GM23338 (cell line): ENCODE data around the gene XRRA1. TPM values are rescaled to one million over a fixed set of nuclear protein-coding genes. Genes with fewer than 3 reads are reported as not detected.

Source experiments
- ATAC-seq: fragments of 200-7000 bp; cut with Tn5 transposase; 3 replicates; pipeline ENCODE4 v1.9.1; 2020
- DNase-seq: peaks from one replicate; pipeline ENCODE4 v3.0.0-alpha.2; 2015; ENCODE audit warnings: low spot score
- H2AFZ ChIP-seq: fragments of 200-600 bp; sonication (generic); 2 replicates; pipeline ENCODE4 v1.8.0; 2016; ENCODE audit warnings: antibody characterized with exemption, mild to moderate bottlenecking, moderate library complexity
- H3F3A ChIP-seq: fragments of 200-600 bp; sonication (generic); replicated peaks from 2 replicates; pipeline ENCODE4 v1.8.0; 2017; ENCODE audit warnings: antibody characterized with exemption, mixed run types, low read depth
- H3K27ac ChIP-seq: fragments of 200-600 bp; sonication (generic); 2 replicates; pipeline ENCODE4 v1.6.1; 2016; ENCODE audit warnings: low read depth
- H3K27me3 ChIP-seq: fragments of 200-600 bp; sonication (generic); 2 replicates; pipeline ENCODE4 v1.8.0; 2016; ENCODE audit warnings: mild to moderate bottlenecking, mixed run types, moderate library complexity; ENCODE audit not compliant: insufficient read depth
- H3K36me3 ChIP-seq: fragments of 200-600 bp; sonication (generic); 2 replicates; pipeline ENCODE4 v1.8.0; 2016; ENCODE audit warnings: mild to moderate bottlenecking; ENCODE audit not compliant: insufficient read depth
- H3K4me1 ChIP-seq: fragments of 200-600 bp; sonication (generic); 2 replicates; pipeline ENCODE4 v1.8.0; 2016; ENCODE audit warnings: mild to moderate bottlenecking, moderate library complexity; ENCODE audit not compliant: insufficient read depth
- H3K4me2 ChIP-seq: fragments of 200-600 bp; sonication (generic); 2 replicates; pipeline ENCODE4 v1.7.1; 2017; ENCODE audit warnings: mixed run types
- H3K4me3 ChIP-seq: fragments of 200-600 bp; sonication (generic); 2 replicates; pipeline ENCODE4 v1.6.1; 2016; ENCODE audit warnings: mixed run types
- H3K79me2 ChIP-seq: fragments of 200-600 bp; sonication (generic); replicated peaks from 2 replicates; pipeline ENCODE4 v1.8.0; 2017; ENCODE audit warnings: mild to moderate bottlenecking; ENCODE audit not compliant: insufficient read depth
- H3K9me2 ChIP-seq: fragments of 200-600 bp; sonication (generic); 2 replicates; pipeline ENCODE4 v1.8.0; 2017; ENCODE audit not compliant: insufficient read depth
- H4K20me1 ChIP-seq: fragments of 200-600 bp; sonication (generic); replicated peaks from 2 replicates; pipeline ENCODE4 v1.8.0; 2017; ENCODE audit warnings: mild to moderate bottlenecking; ENCODE audit not compliant: insufficient read depth
- H3K27ac Mint-ChIP-seq: 2 replicates; pipeline ENCODE4 v1.8.0; 2020; ENCODE audit warnings: inconsistent platforms, mild to moderate bottlenecking, moderate library complexity, mixed read lengths
- H3K27me3 Mint-ChIP-seq: 3 replicates; pipeline ENCODE4 v1.8.0; 2022; ENCODE audit warnings: low read depth, mild to moderate bottlenecking, moderate library complexity, mixed read lengths, inconsistent platforms; ENCODE audit not compliant: insufficient read depth, poor library complexity
- H3K36me3 Mint-ChIP-seq: 3 replicates; pipeline ENCODE4 v1.8.0; 2021; ENCODE audit warnings: low read depth, mild to moderate bottlenecking, inconsistent platforms, moderate library complexity, mixed read lengths
- H3K4me1 Mint-ChIP-seq: 3 replicates; pipeline ENCODE4 v1.8.0; 2020; ENCODE audit warnings: mild to moderate bottlenecking, inconsistent platforms, mixed read lengths
- H3K4me3 Mint-ChIP-seq: 3 replicates; pipeline ENCODE4 v1.8.0; 2021; ENCODE audit warnings: moderate library complexity, mild to moderate bottlenecking, inconsistent platforms, mixed read lengths
- H3K9me3 Mint-ChIP-seq: 3 replicates; pipeline ENCODE4 v1.8.0; 2020; ENCODE audit warnings: moderate library complexity, mild to moderate bottlenecking, inconsistent platforms, mixed read lengths
- CREB1 ChIP-seq: fragments of 250-450 bp; sonication (Bioruptor Pico); IDR thresholded peaks from 2 replicates; pipeline ENCODE4 v1.5.0; 2020; ENCODE audit warnings: low read depth, mild to moderate bottlenecking, moderate library complexity
- ETS1 ChIP-seq: IDR thresholded peaks from 2 replicates; pipeline ENCODE4 v1.6.1; 2016; ENCODE audit warnings: antibody characterized with exemption
- EZH2 ChIP-seq: fragments of 200-600 bp; sonication (generic); IDR thresholded peaks from one replicate; pipeline ENCODE4 v1.8.0; 2017; ENCODE audit warnings: antibody characterized with exemption, mild to moderate bottlenecking, low read depth; ENCODE audit not compliant: unreplicated experiment
- EZH2phosphoT487 ChIP-seq: fragments of 200-600 bp; sonication (generic); IDR thresholded peaks from one replicate; pipeline ENCODE4 v1.8.1; 2018; ENCODE audit warnings: antibody characterized with exemption; ENCODE audit not compliant: unreplicated experiment
- STAT1 ChIP-seq: IDR thresholded peaks from one replicate; pipeline ENCODE4 v1.6.1; 2016; ENCODE audit warnings: antibody characterized with exemption; ENCODE audit not compliant: unreplicated experiment
- ZNF331 ChIP-seq: fragments of 250-450 bp; sonication (Bioruptor Pico); IDR thresholded peaks from 2 replicates; pipeline ENCODE4 v1.5.0; 2020; ENCODE audit warnings: low read depth, mild to moderate bottlenecking, moderate library complexity
- ZNF462 ChIP-seq: fragments of 250-450 bp; sonication (Bioruptor Pico); IDR thresholded peaks from 2 replicates; pipeline ENCODE4 v1.5.0; 2020; ENCODE audit warnings: mild to moderate bottlenecking, moderate library complexity
- polyA plus RNA-seq: library from polyadenylated mRNA; unstranded; fragments of >200 nt; fragmentation: Nextera tagmentation; extraction: Ambion mirVana; gene quantifications from 2 replicates; pipeline ENCODE4 v1.2.1, GENCODE V29; 2016
- total RNA-seq: library from RNA; depleted of rRNA; stranded (reverse); fragments of >200 nt; shearing (Covaris generic); gene quantifications from 2 replicates; pipeline ENCODE4 v1.2.3, GENCODE V29; 2014

The XRRA1 gene
- total and polyA plus RNA-seq, 2 experiments from 2014 or later, result 4.9 to 5.4 TPM

GRCh38 chr11:74820763-74821162, 128.1 kb downstream of the XRRA1 start (continued):
- TF ChIP-seq ZNF462 (no peak), EZH2phosphoT487 (no peak), EZH2 (no peak), ETS1 (no peak), ZNF331 (CRISPR knock-in tag) (no peak), STAT1 (no peak), CREB1 (CRISPR knock-in tag) (no peak)

- Mint-ChIP-seq H3K4me3 (no peak overlapping the region), H3K27ac (no peak overlapping the region), H3K4me1 (no peaks in the 10 kb centered on the region), H3K9me3 (peaks cover 4% of the 10 kb centered on the region; the same call in 2 of the 3 replicates), H3K36me3 (peaks cover 12% of the 10 kb centered on the region), H3K27me3 (no peaks in the 10 kb centered on the region)
- H3K9me2 ChIP-seq, result no peaks in the 10 kb centered on the region
- no peaks in the 10 kb centered on the region for H3F3A ChIP-seq
- no peak overlapping the region for H3K27ac ChIP-seq
- no peak overlapping the region for H3K4me3 ChIP-seq
- H3K4me2 ChIP-seq, result no peak overlapping the region
- TF ChIP-seq STAT1, result no peak
- no peaks in the 10 kb centered on the region; the same call in 1 of the 2 replicates for H3K4me1 ChIP-seq
- DNase-seq (no peak), ATAC-seq (no peak)
- peaks cover 15% of the 10 kb centered on the region; the same call in 1 of the 2 replicates for H3K36me3 ChIP-seq
- H3K79me2 ChIP-seq, result no peaks in the 10 kb centered on the region
- H3K27me3 ChIP-seq, result no peaks in the 10 kb centered on the region
- no peak overlapping the region for H2AFZ ChIP-seq
- H4K20me1 ChIP-seq, result peaks cover 7% of the 10 kb centered on the region
Observed at GRCh38 chr11:74819400-74819799, 129.5 kb downstream of the XRRA1 start.
